Measurements from ENCODE around the gene ATP2C2.

ATP2C2 gene, protein sequence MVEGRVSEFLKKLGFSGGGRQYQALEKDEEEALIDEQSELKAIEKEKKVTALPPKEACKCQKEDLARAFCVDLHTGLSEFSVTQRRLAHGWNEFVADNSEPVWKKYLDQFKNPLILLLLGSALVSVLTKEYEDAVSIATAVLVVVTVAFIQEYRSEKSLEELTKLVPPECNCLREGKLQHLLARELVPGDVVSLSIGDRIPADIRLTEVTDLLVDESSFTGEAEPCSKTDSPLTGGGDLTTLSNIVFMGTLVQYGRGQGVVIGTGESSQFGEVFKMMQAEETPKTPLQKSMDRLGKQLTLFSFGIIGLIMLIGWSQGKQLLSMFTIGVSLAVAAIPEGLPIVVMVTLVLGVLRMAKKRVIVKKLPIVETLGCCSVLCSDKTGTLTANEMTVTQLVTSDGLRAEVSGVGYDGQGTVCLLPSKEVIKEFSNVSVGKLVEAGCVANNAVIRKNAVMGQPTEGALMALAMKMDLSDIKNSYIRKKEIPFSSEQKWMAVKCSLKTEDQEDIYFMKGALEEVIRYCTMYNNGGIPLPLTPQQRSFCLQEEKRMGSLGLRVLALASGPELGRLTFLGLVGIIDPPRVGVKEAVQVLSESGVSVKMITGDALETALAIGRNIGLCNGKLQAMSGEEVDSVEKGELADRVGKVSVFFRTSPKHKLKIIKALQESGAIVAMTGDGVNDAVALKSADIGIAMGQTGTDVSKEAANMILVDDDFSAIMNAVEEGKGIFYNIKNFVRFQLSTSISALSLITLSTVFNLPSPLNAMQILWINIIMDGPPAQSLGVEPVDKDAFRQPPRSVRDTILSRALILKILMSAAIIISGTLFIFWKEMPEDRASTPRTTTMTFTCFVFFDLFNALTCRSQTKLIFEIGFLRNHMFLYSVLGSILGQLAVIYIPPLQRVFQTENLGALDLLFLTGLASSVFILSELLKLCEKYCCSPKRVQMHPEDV

DNA sequence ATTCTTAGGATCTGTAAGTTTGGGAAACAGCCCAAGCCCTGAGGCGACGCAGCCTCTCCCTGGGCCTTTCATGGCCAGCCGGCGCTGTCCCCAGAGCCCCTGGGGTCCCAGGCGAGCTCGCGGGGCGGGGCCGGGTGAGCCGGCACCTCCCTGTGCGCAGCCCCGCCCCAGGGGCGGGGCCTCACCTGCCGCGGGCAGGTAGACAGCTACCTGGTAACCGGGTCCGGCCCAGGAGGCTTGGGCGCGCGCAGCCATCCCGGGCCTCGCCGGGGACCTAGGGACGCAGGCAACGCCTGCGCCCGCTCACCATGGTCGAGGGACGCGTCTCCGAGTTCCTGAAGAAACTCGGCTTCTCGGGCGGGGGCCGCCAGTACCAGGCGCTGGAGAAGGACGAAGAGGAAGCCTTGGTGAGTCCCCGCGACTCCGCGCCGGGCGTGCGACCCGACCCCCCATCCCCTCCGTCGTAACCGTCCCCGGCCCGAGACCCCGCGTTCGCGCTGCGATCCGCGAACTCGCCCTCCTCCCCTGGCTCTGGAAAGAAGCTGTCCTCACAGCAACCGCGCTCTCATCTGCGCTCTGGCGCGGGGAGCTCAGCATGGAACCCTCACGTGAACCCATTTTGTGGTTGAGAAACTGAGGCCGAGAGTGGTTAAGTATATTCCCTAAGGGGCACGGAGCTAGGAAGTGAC lies at the start of gene ATP2C2:
Gene ATP2C2, plus strand, starts transcription at position 231 of the 689 bp plus-strand sequence. Its CDS starts 78 bp downstream, at position 309.
- no peak for TF ChIP-seq CTCF (IDR thresholded peaks at IDR 0.05)

- TF ChIP-seq CTCF (IDR thresholded peaks at IDR 0.05) = no peak
Measured at GRCh38 chr16:84319146-84319760, 49.1 kb upstream of the ATP2C2 start.

DNA sequence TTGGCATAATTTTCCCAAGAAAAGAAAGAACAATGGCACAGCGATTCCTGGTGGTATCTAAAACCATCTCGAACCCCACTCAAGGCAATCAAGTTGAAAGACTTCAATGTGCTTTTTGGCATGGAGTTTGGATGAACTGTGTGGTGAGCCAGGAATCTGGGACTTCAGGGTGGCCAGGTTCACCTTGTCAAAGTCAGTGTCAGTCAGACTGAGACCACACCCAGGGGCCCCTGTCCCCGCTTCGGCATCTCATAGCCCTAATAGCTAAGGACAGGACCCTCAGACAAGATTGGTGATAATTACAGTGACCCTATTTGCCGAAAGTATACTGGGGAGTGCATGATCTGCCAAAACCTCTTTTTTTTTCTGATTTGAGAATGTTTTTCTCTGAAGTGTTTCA lies 47.8 kb upstream of the ATP2C2 start:
- TF ChIP-seq CTCF (IDR thresholded peaks at IDR 0.05) = no peak

GRCh38 chr16:84321932-84322331 lies 46.4 kb upstream of the ATP2C2 start:
- TF ChIP-seq CTCF (IDR thresholded peaks at IDR 0.05) = no peak

GRCh38 chr16:84322749-84323148 lies 45.6 kb upstream of the ATP2C2 start:
- no peak for TF ChIP-seq CTCF (IDR thresholded peaks at IDR 0.05)

- no peak for TF ChIP-seq CTCF (IDR thresholded peaks at IDR 0.05)
Measured at GRCh38 chr16:84323606-84324005, 44.7 kb upstream of the ATP2C2 start.
